Cerebellar cortex (tissue), 1 donor: ENCODE results near the gene INPP4B.

Experiments
- DNase-seq: peaks from one replicate; pipeline ENCODE4 v3.0.0-alpha.2; 2015; ENCODE audit warnings: low spot score

INPP4B gene

GRCh38 chr4:142348613-142349021 lies 497.5 kb downstream of the INPP4B start:
- DNase-seq, result no peak

GRCh38 chr4:142347241-142347640 lies 498.9 kb downstream of the INPP4B start:
- DNase-seq, result no peak

GRCh38 chr4:142345924-142346323 lies 500.2 kb downstream of the INPP4B start:
- no peak for DNase-seq

GRCh38 chr4:142341268-142341667 lies 504.8 kb downstream of the INPP4B start:
- DNase-seq, result no peak

GRCh38 chr4:142339053-142339452 lies 507.0 kb downstream of the INPP4B start:
- no peak for DNase-seq

GRCh38 chr4:142336251-142336934 lies 509.7 kb downstream of the INPP4B start:
- no peak for DNase-seq

- DNase-seq, result no peak
Observed at GRCh38 chr4:142334931-142335330, 511.2 kb downstream of the INPP4B start.

GRCh38 chr4:142331646-142332045 lies 514.5 kb downstream of the INPP4B start:
- DNase-seq, result no peak

- DNase-seq, result no peak
Observed at GRCh38 chr4:142331132-142331531, 515.0 kb downstream of the INPP4B start.

- no peak for DNase-seq
Observed at GRCh38 chr4:142330311-142330710, 515.8 kb downstream of the INPP4B start.

GRCh38 chr4:142329313-142329712 lies 516.8 kb downstream of the INPP4B start:
- DNase-seq, result no peak

- no peak for DNase-seq
Observed at GRCh38 chr4:142326181-142326580, 519.9 kb downstream of the INPP4B start.

GRCh38 chr4:142324572-142324971 lies 521.5 kb downstream of the INPP4B start:
- no peak for DNase-seq

GRCh38 chr4:142322996-142323395 lies 523.1 kb downstream of the INPP4B start:
- no peak for DNase-seq

- no peak for DNase-seq
Observed at GRCh38 chr4:142318280-142318679, 527.8 kb downstream of the INPP4B start.

GRCh38 chr4:142316913-142317312 lies 529.2 kb downstream of the INPP4B start:
- DNase-seq, result no peak

- no peak for DNase-seq
Observed at GRCh38 chr4:142316025-142316424, 530.1 kb downstream of the INPP4B start.

GRCh38 chr4:142314686-142315085 lies 531.4 kb downstream of the INPP4B start:
- DNase-seq, result no peak

- DNase-seq, result no peak
Observed at GRCh38 chr4:142314247-142314646, 531.9 kb downstream of the INPP4B start.

- DNase-seq, result no peak
Observed at GRCh38 chr4:142312391-142312790, 533.7 kb downstream of the INPP4B start.

GRCh38 chr4:142311916-142312315 lies 534.2 kb downstream of the INPP4B start:
- DNase-seq, result no peak

- DNase-seq, result no peak
Observed at GRCh38 chr4:142309772-142310171, 536.3 kb downstream of the INPP4B start.

GRCh38 chr4:142307857-142308256 lies 538.2 kb downstream of the INPP4B start:
- no peak for DNase-seq

GRCh38 chr4:142297313-142297712 lies 548.8 kb downstream of the INPP4B start:
- no peak for DNase-seq
